ENCODE measurements around the gene LHFPL3.

Gene LHFPL3

GRCh38 chr7:104327534-104327933 lies 869 bp upstream of the LHFPL3 start:
- Histone ChIP-seq H3K4me1 (ENCODE audit: low read length) (0 out of 2 replicates have a peak, but pooled peaks cover 3% of the 10 kb centered on the region), H3K27ac (ENCODE audit: low read length) (no peak overlapping the region), H4K20me1 (ENCODE audit: insufficient read depth, low read length) (no peaks in the 10 kb centered on the region), H2AFZ (ENCODE audit: low read length) (no peak overlapping the region), H3K9me2 (replicated peaks; ENCODE audit: insufficient read depth, low read length) (no peaks in the 10 kb centered on the region), H3K4me3 (ENCODE audit: low read length) (no peak overlapping the region), H3F3A (ENCODE audit: insufficient read depth, low read length) (no peaks in the 10 kb centered on the region), H3K36me3 (replicated peaks; ENCODE audit: insufficient read depth, low read length) (no peaks in the 10 kb centered on the region), H3K9me3 (replicated peaks; ENCODE audit: insufficient read depth, low read length) (no peaks in the 10 kb centered on the region), H3K27me3 (replicated peaks; ENCODE audit: insufficient read depth, low read length) (no peaks in the 10 kb centered on the region), H3K79me2 (ENCODE audit: low read length) (no peaks in the 10 kb centered on the region), H3K9ac (ENCODE audit: low read length) (no peak overlapping the region), H3K4me2 (ENCODE audit: low read depth, low read length) (no peak overlapping the region)
- no peak for DNase-seq
- TF ChIP-seq EZH2phosphoT487 (IDR thresholded peaks at IDR 0.05; ENCODE audit: low read length) (no peak), CTCF (IDR thresholded peaks at IDR 0.05; ENCODE audit: low read length) (no peak), EZH2 (optimal IDR thresholded peaks at IDR 0.05; ENCODE audit: low read depth, low read length) (no peak)

DNA sequence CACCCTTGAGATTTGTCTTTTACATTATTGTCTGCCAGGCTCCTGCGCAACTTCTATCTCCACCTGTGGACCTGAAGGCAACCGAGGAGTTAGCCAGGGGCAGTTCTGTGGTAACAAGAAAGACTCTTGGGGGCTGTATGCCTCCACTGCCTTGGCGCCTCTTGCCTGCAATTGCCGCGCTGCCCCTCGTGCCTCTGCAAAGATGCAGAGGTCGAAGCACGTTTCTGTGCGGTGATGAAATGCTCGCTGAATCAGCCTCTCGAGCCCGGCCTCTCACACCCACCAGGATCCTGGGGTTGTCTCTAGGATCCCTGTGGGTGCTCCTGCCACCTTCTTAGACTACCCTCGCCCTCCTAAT lies 486 bp upstream of the LHFPL3 start:
- Histone ChIP-seq H3K36me3 (replicated peaks; ENCODE audit: insufficient read depth, low read length) (no peaks in the 10 kb centered on the region), H3K79me2 (ENCODE audit: low read length) (no peaks in the 10 kb centered on the region), H3K27me3 (replicated peaks; ENCODE audit: insufficient read depth, low read length) (no peaks in the 10 kb centered on the region), H4K20me1 (ENCODE audit: insufficient read depth, low read length) (no peaks in the 10 kb centered on the region), H3K27ac (ENCODE audit: low read length) (no peak overlapping the region), H3K9ac (ENCODE audit: low read length) (no peak overlapping the region), H3K4me3 (ENCODE audit: low read length) (no peak overlapping the region), H3K4me1 (ENCODE audit: low read length) (0 out of 2 replicates have a peak, but pooled peaks cover 3% of the 10 kb centered on the region), H3F3A (ENCODE audit: insufficient read depth, low read length) (no peaks in the 10 kb centered on the region), H3K4me2 (ENCODE audit: low read depth, low read length) (no peak overlapping the region), H2AFZ (ENCODE audit: low read length) (no peak overlapping the region), H3K9me2 (replicated peaks; ENCODE audit: insufficient read depth, low read length) (no peaks in the 10 kb centered on the region), H3K9me3 (replicated peaks; ENCODE audit: insufficient read depth, low read length) (no peaks in the 10 kb centered on the region)
- TF ChIP-seq EZH2 (optimal IDR thresholded peaks at IDR 0.05; ENCODE audit: low read depth, low read length) (no peak), EZH2phosphoT487 (IDR thresholded peaks at IDR 0.05; ENCODE audit: low read length) (no peak), CTCF (IDR thresholded peaks at IDR 0.05; ENCODE audit: low read length) (no peak)
- no peak for DNase-seq

DNA sequence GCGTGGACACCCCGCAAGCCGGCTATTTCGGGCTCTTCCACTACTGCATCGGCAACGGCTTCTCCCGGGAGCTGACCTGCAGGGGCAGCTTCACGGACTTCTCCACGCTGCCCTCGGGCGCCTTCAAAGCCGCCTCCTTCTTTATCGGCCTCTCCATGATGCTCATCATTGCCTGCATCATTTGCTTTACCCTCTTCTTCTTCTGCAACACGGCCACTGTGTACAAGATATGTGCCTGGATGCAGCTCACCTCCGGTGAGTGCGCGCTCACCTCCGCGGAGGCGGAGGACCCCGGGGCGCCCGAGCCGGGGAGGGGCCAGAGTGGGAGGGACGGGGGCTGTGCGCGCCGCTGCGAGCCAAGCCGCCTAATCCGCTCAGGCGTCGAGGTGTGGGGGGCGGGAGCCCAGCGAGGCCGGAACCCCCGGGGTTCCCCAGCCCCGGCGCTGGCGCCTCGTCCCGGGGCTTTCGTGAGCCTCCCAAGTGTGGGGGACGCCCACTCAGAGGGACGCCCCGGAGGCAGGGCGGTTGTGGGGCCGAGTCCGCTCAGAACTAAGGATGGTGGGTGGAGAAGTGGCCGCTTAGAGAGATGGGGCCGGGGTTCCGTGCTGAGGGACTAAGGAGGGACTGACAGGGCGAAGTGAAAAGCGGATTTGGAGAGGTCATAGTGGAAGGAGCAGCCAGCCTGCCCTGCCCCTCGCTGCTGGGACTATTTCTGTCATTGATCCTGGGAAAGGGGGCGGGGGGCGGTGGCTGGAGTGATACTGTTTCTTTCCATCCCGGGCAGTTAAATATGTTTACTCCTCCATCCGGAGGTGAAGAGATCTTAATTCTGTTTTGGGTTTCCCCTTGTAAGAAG lies 795 bp downstream of the LHFPL3 start:
- no peak overlapping the region for H3K9ac ChIP-seq (ENCODE audit: low read length)
- H3K27ac ChIP-seq (ENCODE audit: low read length), result no peak overlapping the region
- DNase-seq, result no peak

More for the DNA sequence above, 795 bp downstream of the LHFPL3 start:
- H3K27me3 ChIP-seq (replicated peaks; ENCODE audit: insufficient read depth, low read length), result no peaks in the 10 kb centered on the region
- H3K4me3 ChIP-seq (ENCODE audit: low read length), result peak overlapping the region; percentile 41
- TF ChIP-seq EZH2phosphoT487 (IDR thresholded peaks at IDR 0.05; ENCODE audit: low read length), result no peak
- TF ChIP-seq CTCF (IDR thresholded peaks at IDR 0.05; ENCODE audit: low read length), result no peak
- no peak for TF ChIP-seq EZH2 (optimal IDR thresholded peaks at IDR 0.05; ENCODE audit: low read depth, low read length)
- H3K4me2 ChIP-seq (ENCODE audit: low read depth, low read length), result peak overlapping the region; percentile 62
- H3K9me2 ChIP-seq (replicated peaks; ENCODE audit: insufficient read depth, low read length), result no peaks in the 10 kb centered on the region
- H3K36me3 ChIP-seq (replicated peaks; ENCODE audit: insufficient read depth, low read length), result no peaks in the 10 kb centered on the region
- H4K20me1 ChIP-seq (ENCODE audit: insufficient read depth, low read length), result no peaks in the 10 kb centered on the region
- no peaks in the 10 kb centered on the region for H3F3A ChIP-seq (ENCODE audit: insufficient read depth, low read length)
- H3K4me1 ChIP-seq (ENCODE audit: low read length), result 0 out of 2 replicates have a peak, but pooled peaks cover 3% of the 10 kb centered on the region
- H3K79me2 ChIP-seq (ENCODE audit: low read length), result no peaks in the 10 kb centered on the region
- peak overlapping the region; percentile 58 for H2AFZ ChIP-seq (ENCODE audit: low read length)
- no peaks in the 10 kb centered on the region for H3K9me3 ChIP-seq (replicated peaks; ENCODE audit: insufficient read depth, low read length)
